RKO (cell line): ENCODE data around the gene APPBP2.
A peak's percentile ranks its signal among the peaks of the same experiment; 100 is the strongest.
"Not testable (repeated sequence)": the region's sequence is repeated elsewhere in the genome, so short reads cannot be mapped to it uniquely, and the experiment has no call there.

Experiments used
- DNase-seq: peaks from one replicate; pipeline ENCODE4 v3.0.0-alpha.2; 2016; ENCODE audit warnings: low spot score

The APPBP2 gene

GRCh38 chr17:60525685-60526514 lies at the start of gene APPBP2:
APPBP2 (minus strand) TSS chr17:60526242; CDS start chr17:60525931, 311 bp downstream.
- peak; percentile 85 for DNase-seq

- DNase-seq = no peak
Measured at GRCh38 chr17:60573236-60574051, 47.4 kb upstream of the APPBP2 start.

- DNase-seq = no peak
Measured at GRCh38 chr17:60565233-60565632, 39.2 kb upstream of the APPBP2 start.

- DNase-seq = no peak
Measured at GRCh38 chr17:60563743-60564142, 37.7 kb upstream of the APPBP2 start.

- no peak for DNase-seq
Measured at GRCh38 chr17:60562421-60562820, 36.4 kb upstream of the APPBP2 start.

GRCh38 chr17:60560860-60561257 lies 34.8 kb upstream of the APPBP2 start:
- DNase-seq = no peak

- no peak for DNase-seq
Measured at GRCh38 chr17:60559995-60560859, 34.2 kb upstream of the APPBP2 start.

- no peak for DNase-seq
Measured at GRCh38 chr17:60559659-60559994, 33.6 kb upstream of the APPBP2 start.

- DNase-seq = no peak
Measured at GRCh38 chr17:60557805-60558204, 31.8 kb upstream of the APPBP2 start.

GRCh38 chr17:60555786-60556185 lies 29.7 kb upstream of the APPBP2 start:
- no peak for DNase-seq

- DNase-seq = no peak
Measured at GRCh38 chr17:60554377-60554788, 28.3 kb upstream of the APPBP2 start.

- not testable (repeated sequence) for DNase-seq
Measured at GRCh38 chr17:60552255-60552654, 26.2 kb upstream of the APPBP2 start.

GRCh38 chr17:60548990-60549389 lies 22.9 kb upstream of the APPBP2 start:
- no peak for DNase-seq

- no peak for DNase-seq
Measured at GRCh38 chr17:60545465-60546191, 19.6 kb upstream of the APPBP2 start.

- no peak for DNase-seq
Measured at GRCh38 chr17:60542071-60542470, 16.0 kb upstream of the APPBP2 start.

GRCh38 chr17:60540460-60540859 lies 14.4 kb upstream of the APPBP2 start:
- DNase-seq = no peak

- DNase-seq = no peak
Measured at GRCh38 chr17:60539807-60540206, 13.8 kb upstream of the APPBP2 start.

- DNase-seq = no peak
Measured at GRCh38 chr17:60538726-60539125, 12.7 kb upstream of the APPBP2 start.

- DNase-seq = no peak
Measured at GRCh38 chr17:60535382-60536279, 9.6 kb upstream of the APPBP2 start.

GRCh38 chr17:60534613-60535157 lies 8.6 kb upstream of the APPBP2 start:
- no peak for DNase-seq
